Left lobe of liver (tissue), 2 donors: ENCODE measurements around the gene C1orf94. TPM values are rescaled to one million over a fixed set of nuclear protein-coding genes. Genes with fewer than 3 reads are reported as not detected.
A peak's percentile ranks its signal among the peaks of the same experiment; 100 is the strongest.
"Not testable (repeated sequence)": the region's sequence is repeated elsewhere in the genome, so short reads cannot be mapped to it uniquely, and the experiment has no call there.

Experiments
- ATAC-seq: fragments of 200-7000 bp; cut with Tn5 transposase; one replicate; pipeline ENCODE4 v1.9.1; 2020; ENCODE audit warnings: mild to moderate bottlenecking, moderate library complexity
- DNase-seq: peaks from one replicate; pipeline ENCODE4 v3.0.0-alpha.2; 2020; ENCODE audit warnings: low spot score
- total RNA-seq: library from RNA; stranded (reverse); gene quantifications from one replicate; pipeline ENCODE4 v1.2.1, GENCODE V29; 2021
- donor health status: DM: no; HTN: no; CAD: no; lungs with moderate emphysema.
- donor health status: DM: no; HTN: yes; CAD: no.

Gene C1orf94
- total RNA-seq, 1 donor from 2014 or later: not detected

DNA sequence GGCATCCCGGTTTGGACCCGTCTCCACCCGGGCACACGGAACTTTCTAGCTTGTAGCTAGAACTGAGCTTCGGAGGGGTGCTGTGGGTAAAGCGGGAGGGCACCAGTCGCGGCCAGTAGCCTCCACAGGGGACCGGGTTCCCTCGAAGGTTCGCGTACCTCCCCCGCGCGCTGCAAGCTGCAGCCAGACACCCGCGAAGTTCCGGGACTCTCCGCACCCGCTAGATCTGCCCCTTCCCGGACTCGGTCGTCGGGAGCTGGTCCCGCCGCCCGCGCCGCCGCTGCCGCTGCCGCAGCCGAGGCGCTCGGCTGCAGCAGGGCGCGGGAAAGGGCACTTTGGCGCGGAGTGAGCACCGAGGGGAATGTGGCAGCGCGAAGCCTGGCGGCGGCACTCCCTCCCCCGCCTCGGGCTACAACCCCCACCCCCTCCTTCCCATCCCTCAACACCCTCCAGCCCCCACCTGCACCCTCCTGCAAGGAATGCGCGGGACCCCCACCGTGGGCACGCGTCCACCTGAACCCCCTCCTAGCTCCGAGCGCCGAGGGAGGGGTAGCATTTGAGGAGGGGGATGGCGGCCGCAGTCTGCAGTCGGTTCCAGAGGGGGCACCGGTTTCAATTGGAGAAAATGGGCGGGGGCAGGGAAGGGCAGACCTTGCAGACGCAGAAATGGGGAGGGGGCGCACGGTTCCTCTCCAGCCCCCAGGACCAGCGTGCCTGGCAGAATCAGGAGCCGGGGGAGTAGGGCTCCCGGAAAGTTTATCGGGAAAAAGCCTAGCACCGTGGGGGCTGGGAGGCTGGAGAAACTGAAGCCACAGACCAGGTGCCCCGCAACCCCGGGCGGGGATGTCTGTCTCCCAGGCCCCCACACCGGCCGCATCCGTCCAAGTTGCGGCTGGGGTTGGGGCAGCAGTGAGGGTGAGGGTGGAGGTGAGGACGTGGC lies 12.6 kb upstream of the C1orf94 start:
- DNase-seq: no peak
- ATAC-seq: peak; percentile 34

DNA sequence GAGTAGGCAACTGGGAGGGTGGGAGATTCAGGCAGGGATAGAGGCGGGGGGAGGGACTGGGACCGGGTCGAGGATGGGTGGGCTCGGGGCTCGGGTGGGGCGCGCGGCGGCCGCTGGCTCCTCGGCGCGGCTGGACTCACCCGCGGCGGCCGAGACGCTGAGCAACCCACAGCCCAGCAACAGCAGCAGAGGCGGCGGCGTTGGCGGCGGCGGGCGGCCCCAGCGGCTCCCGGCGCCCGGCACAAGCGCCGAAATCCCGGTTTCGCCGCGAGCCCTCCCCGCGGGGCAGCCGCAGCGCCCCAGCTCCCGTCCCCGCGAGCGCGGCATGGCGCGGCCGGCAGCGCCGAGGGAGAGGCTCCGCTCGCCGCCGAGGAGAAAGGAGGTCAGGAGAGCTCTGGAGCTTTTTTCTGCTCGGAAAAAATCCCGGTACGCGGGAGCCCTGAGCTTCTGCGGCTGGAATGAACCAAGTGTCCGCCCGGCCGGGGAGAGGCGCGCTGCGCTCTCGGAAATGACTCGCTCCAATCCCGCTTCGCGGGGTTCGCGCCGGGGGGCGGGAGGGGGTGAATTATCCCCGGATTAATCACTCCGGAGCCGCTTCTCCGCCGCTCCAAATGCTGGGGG lies 11.8 kb upstream of the C1orf94 start, which contains the start of gene CSMD2:
TSS of gene CSMD2 (minus strand) at position 460 of the 621 bp plus-strand sequence. CDS start at position 327, 133 bp downstream.
- peak; percentile 50 for ATAC-seq
- no peak for DNase-seq

- ATAC-seq: no peak
- DNase-seq: no peak
Observed at GRCh38 chr1:34165422-34165921, 11.2 kb upstream of the C1orf94 start.

- DNase-seq (no peak), ATAC-seq (no peak)
Observed at GRCh38 chr1:34166191-34166624, 10.5 kb upstream of the C1orf94 start.

DNA sequence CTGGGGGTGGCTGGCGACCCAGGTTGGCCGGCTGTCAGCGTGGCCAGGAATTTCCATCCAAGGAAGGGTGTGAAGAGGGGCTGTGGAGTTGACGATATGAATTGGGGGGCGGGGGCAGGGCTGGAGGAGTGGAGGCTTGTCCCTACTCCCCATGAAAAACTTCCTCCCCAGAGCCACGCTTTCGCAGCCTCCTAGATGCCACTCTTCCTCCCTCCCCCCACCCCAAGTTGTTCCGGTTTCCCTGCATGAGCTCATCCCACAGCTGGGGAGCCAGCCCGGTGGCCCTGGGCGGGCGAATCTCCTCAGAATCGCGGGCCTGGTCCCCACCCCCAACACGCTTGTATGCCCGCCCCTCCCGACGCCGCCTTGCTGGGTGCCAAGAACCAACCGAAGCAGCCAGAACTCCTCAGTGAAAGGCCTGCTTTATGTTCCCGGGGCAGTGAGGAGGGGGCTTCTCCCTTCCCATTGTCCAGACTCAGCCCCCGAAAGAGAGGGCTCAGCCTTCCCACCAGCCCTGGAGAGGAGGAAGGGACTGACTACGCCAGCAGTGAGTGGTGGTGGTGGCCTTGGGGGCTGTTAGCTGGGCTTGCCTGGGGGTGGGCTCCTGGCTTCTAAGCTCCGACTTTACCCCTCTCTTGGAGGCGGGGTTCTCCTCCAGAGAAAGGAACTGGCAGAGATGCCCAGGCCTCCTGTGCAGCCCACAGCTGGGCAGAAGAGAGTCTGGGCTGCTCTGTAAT lies 9.9 kb upstream of the C1orf94 start:
- ATAC-seq: no peak

GRCh38 chr1:34167389-34167788 lies 9.3 kb upstream of the C1orf94 start:
- DNase-seq (no peak), ATAC-seq (no peak)

More for the DNA sequence above, 9.9 kb upstream of the C1orf94 start:
- DNase-seq: no peak

GRCh38 chr1:34175744-34176143 lies 963 bp upstream of the C1orf94 start:
- no peak for ATAC-seq
- DNase-seq: no peak

DNA sequence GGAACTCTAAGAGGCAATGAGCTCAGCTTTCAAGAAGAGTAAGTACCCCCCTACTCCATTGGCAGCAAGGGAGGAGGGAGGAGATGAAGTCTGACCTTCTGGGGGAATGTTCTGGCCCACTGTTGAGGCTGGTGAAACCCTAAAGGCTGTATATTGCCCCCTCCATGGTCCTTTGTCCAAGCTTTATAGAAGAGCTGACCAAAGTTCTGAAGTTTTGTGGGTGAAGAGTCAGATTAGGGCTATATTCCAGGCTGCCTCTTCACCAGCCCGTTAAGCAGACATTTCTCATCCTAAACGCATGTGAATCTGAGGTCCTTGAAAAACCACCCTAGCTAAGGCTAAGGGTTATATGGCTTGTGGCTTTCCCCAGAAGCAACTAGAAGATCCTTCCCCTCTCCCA lies 1.4 kb downstream of the C1orf94 start:
- no peak for DNase-seq
- no peak for ATAC-seq

GRCh38 chr1:34183381-34183780 lies 6.7 kb downstream of the C1orf94 start:
- not testable (repeated sequence) for ATAC-seq, DNase-seq

DNA sequence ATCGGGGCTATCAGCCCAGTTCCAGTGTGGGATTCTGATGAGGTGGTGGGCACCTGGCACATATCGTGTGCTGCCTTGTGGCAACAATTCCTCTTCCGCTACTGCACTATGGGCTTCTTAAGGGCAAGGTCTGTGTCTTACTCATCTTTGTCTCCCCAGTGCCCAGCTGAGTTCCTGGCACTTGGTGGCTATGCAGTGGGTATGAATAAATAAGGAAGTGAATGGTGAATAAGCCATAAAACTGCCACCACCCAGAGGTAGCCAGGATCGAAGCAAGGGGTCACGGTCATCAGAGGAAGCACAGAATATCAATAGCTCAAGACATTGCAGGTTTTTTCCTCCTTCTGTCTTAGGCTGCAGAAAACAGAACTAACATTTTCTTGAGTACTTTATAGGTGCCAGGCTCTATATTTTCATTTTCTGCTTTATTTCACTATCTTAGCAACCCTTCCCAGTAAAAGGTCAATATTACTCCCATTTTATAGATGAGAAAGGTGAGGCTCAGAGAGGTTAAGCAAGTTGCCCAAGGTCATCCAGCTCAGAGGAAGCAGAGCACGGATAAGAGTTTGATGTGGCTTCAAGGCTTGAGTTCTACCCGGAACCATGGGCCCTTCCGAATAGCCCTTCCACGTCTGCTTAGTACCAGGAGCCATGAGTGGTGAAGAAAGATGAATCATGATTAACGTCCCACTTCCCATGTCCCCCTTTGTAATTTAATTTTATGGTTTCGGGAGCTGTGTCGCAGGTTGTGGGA lies 10.2 kb downstream of the C1orf94 start:
- no peak for ATAC-seq
- DNase-seq: no peak

- no peak for DNase-seq
- ATAC-seq: no peak
Observed at GRCh38 chr1:34188418-34188817, 11.7 kb downstream of the C1orf94 start.

GRCh38 chr1:34188985-34189384 lies 12.3 kb downstream of the C1orf94 start:
- DNase-seq: no peak
- no peak for ATAC-seq

GRCh38 chr1:34190692-34191091 lies 14.0 kb downstream of the C1orf94 start:
- ATAC-seq: no peak
- no peak for DNase-seq

- ATAC-seq: no peak
- no peak for DNase-seq
Observed at GRCh38 chr1:34192621-34193020, 15.9 kb downstream of the C1orf94 start.

GRCh38 chr1:34199927-34200326 lies 23.2 kb downstream of the C1orf94 start:
- ATAC-seq (no peak), DNase-seq (no peak)

DNA sequence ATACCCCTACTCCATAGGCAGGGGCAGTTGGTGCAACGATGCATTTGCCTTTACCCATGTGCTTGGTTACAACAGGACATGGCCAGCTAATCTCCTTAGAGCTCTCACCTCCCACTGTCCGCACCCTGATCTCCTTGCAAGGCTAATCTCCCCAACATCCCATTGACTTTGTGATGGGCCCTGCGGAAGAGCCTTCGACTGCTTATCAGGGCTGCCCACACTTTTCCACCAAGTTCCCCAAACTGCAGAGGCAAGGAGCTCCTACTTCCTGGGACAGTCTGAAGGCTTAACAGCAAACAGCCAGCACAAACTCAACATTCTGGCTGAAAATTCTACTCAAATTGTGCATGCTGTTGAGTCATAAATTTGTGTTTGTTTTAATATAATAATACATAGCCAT lies 36.0 kb downstream of the C1orf94 start:
- ATAC-seq (no peak), DNase-seq (no peak)

- ATAC-seq: no peak
- DNase-seq: no peak
Observed at GRCh38 chr1:34213956-34214355, 37.2 kb downstream of the C1orf94 start.

GRCh38 chr1:34231441-34231840 lies 54.7 kb downstream of the C1orf94 start:
- no peak for ATAC-seq
- no peak for DNase-seq

DNA sequence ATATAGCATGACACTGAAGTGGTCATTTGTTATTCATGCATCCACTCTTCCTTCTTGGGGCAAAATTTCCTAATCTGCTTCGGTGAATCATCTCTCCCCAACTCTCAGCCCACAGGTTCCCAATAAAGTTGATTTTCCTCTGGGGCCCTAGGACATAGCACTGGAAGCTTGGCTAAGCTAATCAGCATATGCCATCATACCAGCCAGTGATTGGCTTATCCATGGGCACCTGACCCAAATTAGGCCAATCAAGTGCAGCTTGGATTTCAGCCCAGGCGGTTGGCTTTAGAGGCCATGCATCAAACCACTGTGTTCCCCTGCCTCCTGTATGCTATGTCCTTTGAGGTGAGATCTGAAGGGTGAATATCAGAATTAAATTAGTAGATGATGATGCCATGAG lies 58.9 kb downstream of the C1orf94 start:
- DNase-seq (no peak), ATAC-seq (peak; percentile 11)

DNA sequence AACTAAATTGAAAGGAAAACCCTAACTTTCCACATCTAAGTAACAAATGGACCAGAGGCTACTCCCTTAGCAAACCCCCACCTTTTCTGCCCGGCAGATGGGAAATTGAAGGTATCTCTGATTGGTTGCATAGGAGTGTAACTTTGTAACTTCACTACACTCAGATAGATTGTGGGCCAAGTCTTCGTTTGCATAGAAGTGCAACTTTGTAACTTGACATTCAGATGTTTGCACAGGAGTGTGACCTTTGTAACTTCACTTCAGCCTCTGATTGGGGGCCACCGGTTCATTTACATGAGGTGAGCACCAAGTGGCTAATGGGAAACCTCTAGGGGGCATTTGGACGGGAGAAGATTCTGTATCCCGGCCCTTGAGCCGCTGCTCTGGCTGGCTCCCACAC lies 59.4 kb downstream of the C1orf94 start:
- no peak for DNase-seq
- peak; percentile 80 for ATAC-seq
